ENCODE results near the gene CNTNAP2. TPM values are rescaled to one million over a fixed set of nuclear protein-coding genes. Genes with fewer than 3 reads are reported as not detected.

CNTNAP2 gene
- total RNA-seq, 1 donor: 7.6 TPM

GRCh38 chr7:147472556-147472955 is 1356.0 kb downstream of the CNTNAP2 start:
- Histone ChIP-seq H3K4me3 (ENCODE audit: insufficient read depth, low read length) (no peak overlapping the region), H3K79me2 (ENCODE audit: insufficient read depth, low read length) (no peaks in the 10 kb centered on the region), H3K4me2 (ENCODE audit: insufficient read depth, low read length) (no peak overlapping the region), H2AFZ (ENCODE audit: low read length) (no peak overlapping the region), H3K9me3 (ENCODE audit: low read depth, low read length) (no peaks in the 10 kb centered on the region), H3K4me1 (ENCODE audit: insufficient read depth, low read length) (no peaks in the 10 kb centered on the region), H4K20me1 (ENCODE audit: insufficient read depth, low read length) (no peaks in the 10 kb centered on the region), H3K36me3 (ENCODE audit: insufficient read depth, low read length) (no peaks in the 10 kb centered on the region), H3K27me3 (ENCODE audit: insufficient read depth, low read length) (no peaks in the 10 kb centered on the region), H3K27ac (ENCODE audit: low read depth, low read length) (no peak overlapping the region)
- TF ChIP-seq CTCF (IDR thresholded peaks at IDR 0.05; ENCODE audit: extremely low read depth, low read depth, low read length): no peak
- DNase-seq (ENCODE audit: insufficient read length, low spot score, missing footprints): no peak

GRCh38 chr7:147474862-147475261 is 1358.3 kb downstream of the CNTNAP2 start:
- Histone ChIP-seq H3K9me3 (ENCODE audit: low read depth, low read length) (no peaks in the 10 kb centered on the region), H3K79me2 (ENCODE audit: insufficient read depth, low read length) (no peaks in the 10 kb centered on the region), H3K27me3 (ENCODE audit: insufficient read depth, low read length) (no peaks in the 10 kb centered on the region), H3K27ac (ENCODE audit: low read depth, low read length) (no peak overlapping the region), H3K36me3 (ENCODE audit: insufficient read depth, low read length) (no peaks in the 10 kb centered on the region), H3K4me2 (ENCODE audit: insufficient read depth, low read length) (no peak overlapping the region), H3K4me1 (ENCODE audit: insufficient read depth, low read length) (no peaks in the 10 kb centered on the region), H3K4me3 (ENCODE audit: insufficient read depth, low read length) (no peak overlapping the region), H2AFZ (ENCODE audit: low read length) (peak overlapping the region; percentile 28), H4K20me1 (ENCODE audit: insufficient read depth, low read length) (no peaks in the 10 kb centered on the region)
- TF ChIP-seq CTCF (IDR thresholded peaks at IDR 0.05; ENCODE audit: extremely low read depth, low read depth, low read length): no peak
- no peak for DNase-seq (ENCODE audit: insufficient read length, low spot score, missing footprints)

DNA sequence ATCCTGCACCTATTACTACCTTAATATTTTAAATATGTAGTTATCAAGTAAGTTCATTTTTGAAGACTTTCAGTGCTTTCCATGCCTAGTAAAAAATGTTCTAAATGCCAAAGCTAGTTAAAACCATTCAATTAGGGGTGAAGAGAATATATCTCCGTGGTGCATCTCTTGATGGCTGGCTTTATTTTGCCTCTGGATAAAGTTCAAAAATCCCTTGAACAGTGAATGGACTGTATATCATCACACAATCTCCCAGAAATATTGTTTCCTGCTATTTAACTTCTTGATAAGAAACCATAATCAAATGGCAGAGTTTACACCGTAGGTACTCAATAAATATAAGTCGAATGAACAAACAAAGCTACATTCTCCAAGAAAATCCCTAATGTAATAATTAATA is 1360.9 kb downstream of the CNTNAP2 start:
- TF ChIP-seq CTCF (IDR thresholded peaks at IDR 0.05; ENCODE audit: extremely low read depth, low read depth, low read length): no peak
- H3K27me3 ChIP-seq (ENCODE audit: insufficient read depth, low read length): no peaks in the 10 kb centered on the region
- no peak overlapping the region for H3K4me2 ChIP-seq (ENCODE audit: insufficient read depth, low read length)
- H4K20me1 ChIP-seq (ENCODE audit: insufficient read depth, low read length): no peaks in the 10 kb centered on the region
- H3K36me3 ChIP-seq (ENCODE audit: insufficient read depth, low read length): no peaks in the 10 kb centered on the region
- H3K4me1 ChIP-seq (ENCODE audit: insufficient read depth, low read length): no peaks in the 10 kb centered on the region
- H3K27ac ChIP-seq (ENCODE audit: low read depth, low read length): no peak overlapping the region
- no peaks in the 10 kb centered on the region for H3K9me3 ChIP-seq (ENCODE audit: low read depth, low read length)
- H3K79me2 ChIP-seq (ENCODE audit: insufficient read depth, low read length): no peaks in the 10 kb centered on the region
- no peak overlapping the region for H2AFZ ChIP-seq (ENCODE audit: low read length)
- DNase-seq (ENCODE audit: insufficient read length, low spot score, missing footprints): no peak
- H3K4me3 ChIP-seq (ENCODE audit: insufficient read depth, low read length): no peak overlapping the region

- H3K4me2 ChIP-seq (ENCODE audit: insufficient read depth, low read length): no peak overlapping the region
- H3K27ac ChIP-seq (ENCODE audit: low read depth, low read length): no peak overlapping the region
- no peak for TF ChIP-seq CTCF (IDR thresholded peaks at IDR 0.05; ENCODE audit: extremely low read depth, low read depth, low read length)
- H3K4me3 ChIP-seq (ENCODE audit: insufficient read depth, low read length): no peak overlapping the region
- peak overlapping the region; percentile 43 for H2AFZ ChIP-seq (ENCODE audit: low read length)
- DNase-seq (ENCODE audit: insufficient read length, low spot score, missing footprints): no peak
- no peaks in the 10 kb centered on the region for H3K79me2 ChIP-seq (ENCODE audit: insufficient read depth, low read length)
- H3K27me3 ChIP-seq (ENCODE audit: insufficient read depth, low read length): no peaks in the 10 kb centered on the region
- H4K20me1 ChIP-seq (ENCODE audit: insufficient read depth, low read length): no peaks in the 10 kb centered on the region
- no peaks in the 10 kb centered on the region for H3K36me3 ChIP-seq (ENCODE audit: insufficient read depth, low read length)
- peaks cover 5% of the 10 kb centered on the region for H3K4me1 ChIP-seq (ENCODE audit: insufficient read depth, low read length)
- H3K9me3 ChIP-seq (ENCODE audit: low read depth, low read length): no peaks in the 10 kb centered on the region
Measured at GRCh38 chr7:147478796-147479195, 1362.2 kb downstream of the CNTNAP2 start.
